Esophagus muscularis mucosa (tissue), 3 donors: ENCODE data around the gene NBEAL2.

Experiments used
- POLR2A ChIP-seq: fragments of 450-650 bp; IDR thresholded peaks from one replicate; pipeline ENCODE4 v1.6.1; 2017; ENCODE audit warnings: antibody characterized with exemption, moderate library complexity, mild to moderate bottlenecking, low read depth
- POLR2AphosphoS5 ChIP-seq, 2 donors: sonication (generic); formaldehyde crosslinking; IDR thresholded peaks; one replicate each; pipeline ENCODE4 v1.6.1; 2017; ENCODE audit warnings: antibody characterized with exemption in 2 of 2
- TF ChIP-seq, protein P1 (sequence below), 3 experiments: fragments of 200-600 bp in 2 of 3; fragments of 450-650 bp in 1 of 3; sonication (generic) in 2 of 3; IDR thresholded peaks; one replicate each; pipeline ENCODE4 v1.5.1; 2017 to 2019; ENCODE audit warnings: antibody characterized with exemption in 3 of 3, mild to moderate bottlenecking in 2 of 3, moderate library complexity in 1 of 3

GRCh38 chr3:46985588-46985987 is 6.1 kb downstream of the NBEAL2 start:
- TF ChIP-seq, protein P1, sequence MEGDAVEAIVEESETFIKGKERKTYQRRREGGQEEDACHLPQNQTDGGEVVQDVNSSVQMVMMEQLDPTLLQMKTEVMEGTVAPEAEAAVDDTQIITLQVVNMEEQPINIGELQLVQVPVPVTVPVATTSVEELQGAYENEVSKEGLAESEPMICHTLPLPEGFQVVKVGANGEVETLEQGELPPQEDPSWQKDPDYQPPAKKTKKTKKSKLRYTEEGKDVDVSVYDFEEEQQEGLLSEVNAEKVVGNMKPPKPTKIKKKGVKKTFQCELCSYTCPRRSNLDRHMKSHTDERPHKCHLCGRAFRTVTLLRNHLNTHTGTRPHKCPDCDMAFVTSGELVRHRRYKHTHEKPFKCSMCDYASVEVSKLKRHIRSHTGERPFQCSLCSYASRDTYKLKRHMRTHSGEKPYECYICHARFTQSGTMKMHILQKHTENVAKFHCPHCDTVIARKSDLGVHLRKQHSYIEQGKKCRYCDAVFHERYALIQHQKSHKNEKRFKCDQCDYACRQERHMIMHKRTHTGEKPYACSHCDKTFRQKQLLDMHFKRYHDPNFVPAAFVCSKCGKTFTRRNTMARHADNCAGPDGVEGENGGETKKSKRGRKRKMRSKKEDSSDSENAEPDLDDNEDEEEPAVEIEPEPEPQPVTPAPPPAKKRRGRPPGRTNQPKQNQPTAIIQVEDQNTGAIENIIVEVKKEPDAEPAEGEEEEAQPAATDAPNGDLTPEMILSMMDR (IDR thresholded peaks at IDR 0.05), result no peak
- TF ChIP-seq POLR2AphosphoS5 (IDR thresholded peaks at IDR 0.05) (no peak), POLR2A (no peak)
